ENCODE measurements around the gene CCDC51. TPM values are rescaled to one million over a fixed set of nuclear protein-coding genes. Genes with fewer than 3 reads are reported as not detected.

Gene CCDC51
- total RNA-seq, 4 donors from 2014 or later, result 6.4 to 18.7 (median 13.6) TPM

DNA sequence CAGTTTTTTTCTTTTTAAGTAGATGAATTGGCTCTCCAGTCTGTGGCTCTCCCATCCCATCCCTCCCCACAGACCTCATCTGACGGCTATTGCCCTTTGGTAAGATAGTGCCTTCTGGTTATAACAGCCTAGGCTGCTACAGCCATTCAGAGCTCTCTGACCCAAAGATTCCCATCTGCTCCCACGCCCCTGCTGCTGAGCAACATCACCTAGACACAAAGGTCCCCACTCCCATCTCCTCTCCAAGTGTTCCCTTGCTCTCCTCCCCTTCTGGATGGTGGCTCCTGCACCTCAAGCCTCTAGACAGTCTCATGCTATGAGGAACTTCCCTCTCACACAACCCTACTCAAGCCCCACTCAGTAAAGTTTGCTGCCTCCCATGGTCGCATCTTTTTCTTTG lies 44.2 kb downstream of the CCDC51 start:
- peaks cover 10% of the 10 kb centered on the region for H3K4me1 ChIP-seq
- no peak for TF ChIP-seq POLR2AphosphoS5 (IDR thresholded peaks at IDR 0.05)
- TF ChIP-seq, protein P1, sequence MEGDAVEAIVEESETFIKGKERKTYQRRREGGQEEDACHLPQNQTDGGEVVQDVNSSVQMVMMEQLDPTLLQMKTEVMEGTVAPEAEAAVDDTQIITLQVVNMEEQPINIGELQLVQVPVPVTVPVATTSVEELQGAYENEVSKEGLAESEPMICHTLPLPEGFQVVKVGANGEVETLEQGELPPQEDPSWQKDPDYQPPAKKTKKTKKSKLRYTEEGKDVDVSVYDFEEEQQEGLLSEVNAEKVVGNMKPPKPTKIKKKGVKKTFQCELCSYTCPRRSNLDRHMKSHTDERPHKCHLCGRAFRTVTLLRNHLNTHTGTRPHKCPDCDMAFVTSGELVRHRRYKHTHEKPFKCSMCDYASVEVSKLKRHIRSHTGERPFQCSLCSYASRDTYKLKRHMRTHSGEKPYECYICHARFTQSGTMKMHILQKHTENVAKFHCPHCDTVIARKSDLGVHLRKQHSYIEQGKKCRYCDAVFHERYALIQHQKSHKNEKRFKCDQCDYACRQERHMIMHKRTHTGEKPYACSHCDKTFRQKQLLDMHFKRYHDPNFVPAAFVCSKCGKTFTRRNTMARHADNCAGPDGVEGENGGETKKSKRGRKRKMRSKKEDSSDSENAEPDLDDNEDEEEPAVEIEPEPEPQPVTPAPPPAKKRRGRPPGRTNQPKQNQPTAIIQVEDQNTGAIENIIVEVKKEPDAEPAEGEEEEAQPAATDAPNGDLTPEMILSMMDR (IDR thresholded peaks at IDR 0.05), result no peak
- TF ChIP-seq POLR2A (IDR thresholded peaks at IDR 0.05), result no peak
- no peak for TF ChIP-seq EP300 (IDR thresholded peaks at IDR 0.05)
- no peak overlapping the region for H3K4me3 ChIP-seq
- no peaks in the 10 kb centered on the region for H3K27me3 ChIP-seq
- no peaks in the 10 kb centered on the region for H3K36me3 ChIP-seq
- no peak overlapping the region for H3K27ac ChIP-seq
- 77% methylated on average over 3 of the region's 3 CpGs for WGBS
- no peak for DNase-seq (ENCODE audit: low spot score in 2 of 2)
- no peaks in the 10 kb centered on the region for H3K9me3 ChIP-seq

DNA sequence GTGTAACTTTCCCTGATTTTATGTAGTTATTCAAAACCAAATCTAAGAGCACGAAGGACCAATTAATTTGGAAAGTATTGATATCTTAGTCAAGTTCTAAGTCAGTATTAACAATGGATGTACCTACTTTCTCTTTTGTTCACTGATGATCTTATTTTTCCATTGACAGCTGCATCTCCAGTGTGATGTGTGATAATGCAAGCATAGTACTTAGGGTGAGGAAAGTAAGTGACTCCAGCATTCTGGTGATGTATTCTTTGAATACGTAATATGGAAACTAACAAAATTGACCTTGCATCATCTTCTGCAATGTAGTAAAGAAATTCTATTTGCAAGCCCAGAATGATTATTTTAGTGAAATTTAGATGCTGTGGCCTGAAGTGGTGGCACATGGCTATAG lies 45.5 kb downstream of the CCDC51 start:
- Histone ChIP-seq H3K27me3 (no peaks in the 10 kb centered on the region), H3K4me1 (peaks cover 3% of the 10 kb centered on the region), H3K9me3 (no peaks in the 10 kb centered on the region), H3K4me3 (no peak overlapping the region), H3K36me3 (no peaks in the 10 kb centered on the region), H3K27ac (no peak overlapping the region)
- no peak for DNase-seq (ENCODE audit: low spot score in 2 of 2)
- WGBS, result 91% methylated on average over 2 of the region's 2 CpGs
- no peak for TF ChIP-seq POLR2A (IDR thresholded peaks at IDR 0.05)
- TF ChIP-seq, protein P1 (IDR thresholded peaks at IDR 0.05), result no peak
- TF ChIP-seq POLR2AphosphoS5 (IDR thresholded peaks at IDR 0.05), result no peak
- no peak for TF ChIP-seq EP300 (IDR thresholded peaks at IDR 0.05)

DNA sequence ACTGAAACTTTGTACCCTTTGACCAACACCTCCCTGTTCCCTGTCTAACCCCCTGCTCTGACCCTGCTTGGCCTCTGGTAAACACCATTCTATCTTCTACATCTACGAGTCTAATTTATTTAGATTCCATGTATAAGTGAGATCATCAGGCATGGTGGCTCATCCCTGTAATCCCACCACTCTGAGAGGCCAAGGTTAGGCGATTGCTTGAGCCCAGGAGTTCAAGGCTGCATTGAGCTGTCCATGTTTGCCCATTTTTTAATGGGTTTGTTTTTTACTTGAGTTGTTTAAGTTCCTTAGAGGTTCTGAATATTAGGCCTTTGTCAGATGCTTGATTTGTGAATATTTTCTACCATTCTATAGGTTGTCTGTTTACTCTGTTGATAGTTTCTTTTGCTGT lies 51.0 kb downstream of the CCDC51 start:
- no peak overlapping the region for H3K4me3 ChIP-seq
- no peaks in the 10 kb centered on the region for H3K27me3 ChIP-seq
- H3K27ac ChIP-seq, result no peak overlapping the region
- H3K9me3 ChIP-seq, result no peaks in the 10 kb centered on the region
- DNase-seq (ENCODE audit: low spot score in 2 of 2), result no peak
- no peak for TF ChIP-seq POLR2AphosphoS5 (IDR thresholded peaks at IDR 0.05)
- TF ChIP-seq, protein P1 (IDR thresholded peaks at IDR 0.05), result no peak
- TF ChIP-seq EP300 (IDR thresholded peaks at IDR 0.05), result no peak
- no peak for TF ChIP-seq POLR2A (IDR thresholded peaks at IDR 0.05)
- no peaks in the 10 kb centered on the region for H3K4me1 ChIP-seq
- H3K36me3 ChIP-seq, result no peaks in the 10 kb centered on the region
- WGBS, result 92% methylated on average over 2 of the region's 2 CpGs

DNA sequence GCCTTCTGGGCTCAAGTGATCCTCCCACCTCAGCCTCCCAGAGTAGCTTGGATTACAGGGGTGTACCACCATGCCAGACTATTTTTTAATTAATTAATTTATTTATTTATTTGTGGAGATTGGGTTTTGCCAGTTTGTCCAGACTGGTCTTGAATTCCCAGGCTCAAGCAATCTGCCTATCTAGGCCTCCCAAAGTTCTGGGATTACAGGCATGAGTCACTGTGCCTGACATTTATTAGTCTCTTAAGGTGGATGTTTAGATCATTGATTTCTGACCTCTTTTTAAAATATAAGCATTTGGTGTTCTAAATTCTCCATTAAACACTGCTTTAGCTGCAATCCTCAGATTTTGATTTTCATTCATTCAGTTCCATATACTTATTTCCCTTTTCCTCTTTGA lies 52.3 kb downstream of the CCDC51 start:
- no peak overlapping the region for H3K4me3 ChIP-seq
- no peaks in the 10 kb centered on the region for H3K27me3 ChIP-seq
- no peak overlapping the region for H3K27ac ChIP-seq
- H3K9me3 ChIP-seq, result no peaks in the 10 kb centered on the region
- no peaks in the 10 kb centered on the region for H3K4me1 ChIP-seq
- TF ChIP-seq POLR2AphosphoS5 (IDR thresholded peaks at IDR 0.05), result no peak
- TF ChIP-seq, protein P1 (IDR thresholded peaks at IDR 0.05), result no peak
- TF ChIP-seq POLR2A (IDR thresholded peaks at IDR 0.05), result no peak
- no peak for TF ChIP-seq EP300 (IDR thresholded peaks at IDR 0.05)
- H3K36me3 ChIP-seq, result no peaks in the 10 kb centered on the region
- DNase-seq (ENCODE audit: low spot score in 2 of 2), result no peak

Other genes starting within 250 kb of the CCDC51 start
- gene CAMP, start 216.6 kb downstream of the CCDC51 start, total RNA-seq, result not detected
- gene ZNF589, start 199.0 kb downstream of the CCDC51 start, total RNA-seq, result 10 to 100 TPM in 3 of 4 donors, 1 to 10 TPM in 1; 8.7 to 25.2 (median 14.6) TPM
- 10 to 100 TPM; 16.9 to 27.6 (median 20.6) TPM for gene NME6, start 138.8 kb downstream of the CCDC51 start, total RNA-seq
- gene SPINK8, start 106.5 kb downstream of the CCDC51 start, total RNA-seq, result not detected
- not detected for gene FBXW12, start 67.9 kb downstream of the CCDC51 start, total RNA-seq
- 100 to 1,000 TPM; 188 to 384 (median 220) TPM for gene PLXNB1, start 10.0 kb downstream of the CCDC51 start, total RNA-seq
- 100 to 1,000 TPM; 122 to 281 (median 190) TPM for gene TMA7, start 138 bp upstream of the CCDC51 start, total RNA-seq
- 10 to 100 TPM in 2 of 4 donors, 1 to 10 TPM in 2; 8.7 to 12.7 (median 10.2) TPM for gene ATRIP, start 6.6 kb upstream of the CCDC51 start, total RNA-seq
- 10 to 100 TPM; 60.1 to 98.0 (median 87.3) TPM for gene SHISA5, start 64.1 kb upstream of the CCDC51 start, total RNA-seq
- 10 to 100 TPM in 1 of 4 donors, 1 to 10 TPM in 3; 3.6 to 12.7 (median 8.3) TPM for gene PFKFB4, start 116.7 kb upstream of the CCDC51 start, total RNA-seq
- gene UCN2, start 123.7 kb upstream of the CCDC51 start, total RNA-seq, result 10 to 100 TPM; 10.1 to 23.7 (median 18.0) TPM
- gene COL7A1, start 155.2 kb upstream of the CCDC51 start, total RNA-seq, result 100 to 1,000 TPM; 287 to 596 (median 348) TPM
- gene UQCRC1, start 169.5 kb upstream of the CCDC51 start, total RNA-seq, result 100 to 1,000 TPM; 294 to 337 (median 319) TPM
- not detected for gene TMEM89, start 181.7 kb upstream of the CCDC51 start, total RNA-seq
- gene SLC26A6, start 195.3 kb upstream of the CCDC51 start, total RNA-seq, result 10 to 100 TPM; 14.0 to 29.4 (median 24.1) TPM
- 1 to 10 TPM; 1.6 to 3.2 (median 2.0) TPM for gene CELSR3, start 222.8 kb upstream of the CCDC51 start, total RNA-seq
- gene NCKIPSD, start 245.8 kb upstream of the CCDC51 start, total RNA-seq, result 10 to 100 TPM; 34.8 to 59.2 (median 44.9) TPM

All from suprapubic skin (tissue), 4 donors.